HG02610 (cell line): Measurements from ENCODE around the gene TRAF2.
"Not testable (repeated sequence)": the region's sequence is repeated elsewhere in the genome, so short reads cannot be mapped to it uniquely, and the experiment has no call there.

Source experiments
- ATAC-seq: cut with Tn5 transposase; IDR thresholded peaks from one replicate; pipeline ENCODE4 v1.9.1; 2021; ENCODE audit warnings: mild to moderate bottlenecking, moderate library complexity; ENCODE audit not compliant: unreplicated experiment

Gene TRAF2

GRCh38 chr9:136876476-136876875 is 9.8 kb upstream of the TRAF2 start:
- ATAC-seq, result no peak

DNA sequence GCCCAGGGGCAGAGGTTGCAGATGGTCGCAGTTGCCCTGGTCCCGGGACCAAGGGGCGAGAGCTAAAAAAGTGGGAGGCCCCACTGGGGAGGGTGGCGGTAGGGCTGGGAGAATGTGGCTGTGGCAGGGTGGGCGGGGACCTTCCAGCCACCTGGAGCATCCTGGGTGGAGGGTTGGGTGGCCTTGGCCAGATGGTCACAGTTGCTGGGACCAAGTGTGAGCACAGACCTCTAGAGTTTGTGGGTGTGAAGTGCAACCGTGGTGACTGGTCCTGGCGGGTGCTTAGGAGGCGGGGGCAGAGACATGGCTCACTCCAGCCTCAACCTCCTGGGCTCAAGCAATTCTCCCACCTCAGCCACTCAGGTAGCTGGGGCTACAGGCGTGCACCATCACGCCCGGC is 5.7 kb upstream of the TRAF2 start:
- ATAC-seq, result no peak

DNA sequence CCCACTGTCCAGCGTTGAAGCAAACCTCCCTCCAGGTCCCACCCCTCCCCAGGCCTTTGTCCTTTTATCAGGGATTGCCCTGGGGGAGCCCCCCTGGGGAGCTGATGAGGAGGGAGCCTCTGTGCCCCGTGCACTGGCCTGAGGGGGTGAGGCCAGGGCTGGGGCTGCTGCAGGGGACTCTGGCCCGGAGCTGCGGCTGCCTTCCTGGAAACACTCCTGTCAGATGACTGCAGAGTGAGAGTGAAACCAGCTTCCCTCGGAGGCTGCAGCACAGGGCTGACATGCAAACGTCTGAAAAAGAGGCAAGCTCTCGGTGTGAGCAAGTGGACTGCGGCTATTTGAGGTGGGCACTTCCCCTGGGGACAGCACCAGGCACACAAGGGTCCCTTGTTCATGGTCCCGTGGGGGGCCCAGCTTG is 4.6 kb upstream of the TRAF2 start:
- ATAC-seq, result peak; percentile 36

- peak; percentile 31 for ATAC-seq
Observed at GRCh38 chr9:136882109-136882946, 4.0 kb upstream of the TRAF2 start.

GRCh38 chr9:136882947-136883283 is 3.4 kb upstream of the TRAF2 start:
- not testable (repeated sequence) for ATAC-seq

DNA sequence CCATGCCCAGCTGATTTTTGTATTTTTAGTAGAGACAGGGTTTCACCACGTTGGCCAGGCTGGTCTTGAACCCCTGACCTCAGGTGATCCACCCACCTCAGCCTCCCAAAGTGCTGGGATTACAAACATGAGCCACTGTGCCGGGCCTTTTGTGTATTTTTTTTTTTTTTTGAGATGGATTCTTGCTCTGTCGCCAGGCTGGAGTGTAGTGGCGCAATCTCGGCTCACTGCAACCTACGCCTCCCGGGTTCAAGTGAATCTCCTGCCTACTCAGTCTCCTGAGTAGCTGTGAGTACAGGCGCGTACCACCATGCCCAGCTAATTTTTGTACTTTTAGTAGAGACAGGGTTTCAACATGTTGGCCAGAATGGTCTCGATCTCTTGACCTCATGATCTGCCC is 2.6 kb upstream of the TRAF2 start:
- not testable (repeated sequence) for ATAC-seq

DNA sequence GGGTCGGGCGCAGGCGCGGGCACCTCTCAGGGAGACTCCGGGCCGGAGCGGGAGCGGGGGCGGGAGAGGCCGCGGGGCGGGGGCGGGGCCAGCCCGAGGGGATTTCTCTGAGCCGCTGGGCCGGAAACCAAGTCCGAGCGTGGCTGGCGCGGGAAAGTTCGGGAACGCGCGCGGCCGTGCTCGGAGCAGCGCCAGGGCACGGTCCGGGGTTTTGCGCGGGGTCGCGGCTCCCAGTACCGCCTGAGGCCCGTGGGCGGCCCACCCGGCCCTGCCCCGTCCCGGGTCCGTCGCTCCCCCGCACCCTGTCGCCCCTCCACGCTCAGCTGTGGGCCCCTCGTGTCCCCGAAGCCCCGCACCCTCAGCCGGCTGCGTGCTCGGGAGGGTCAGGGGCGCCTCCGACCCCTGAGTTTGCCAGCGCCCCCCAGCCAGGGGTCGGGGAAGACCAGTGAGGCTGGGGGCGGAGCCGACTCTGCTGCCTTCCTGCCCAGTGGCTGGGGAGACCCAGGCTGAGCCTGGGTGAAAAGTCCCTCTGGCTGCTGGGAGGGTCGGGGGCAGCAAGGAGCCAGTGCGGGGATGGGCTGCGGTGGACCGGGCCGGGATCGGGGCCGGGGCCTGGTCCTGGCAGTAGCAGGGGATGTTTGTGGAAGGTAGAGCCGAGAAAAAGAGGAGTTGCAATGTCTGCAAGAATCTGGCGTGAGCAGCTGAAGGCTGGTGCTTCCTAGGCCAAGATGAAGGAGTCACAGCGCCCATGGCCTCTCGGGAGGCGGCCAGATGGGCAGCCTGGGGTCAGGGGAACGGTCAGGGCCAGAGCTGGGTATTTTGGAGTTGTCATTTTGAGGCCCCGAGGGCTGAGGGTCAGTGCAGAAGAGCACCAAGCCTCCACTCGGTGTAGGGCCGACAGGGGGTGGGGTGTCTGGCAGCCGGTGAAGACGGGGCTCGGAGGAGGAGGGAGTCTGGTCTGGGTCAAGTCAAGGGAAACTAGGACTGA is 588 bp downstream of the TRAF2 start:
- ATAC-seq, result peak; percentile 17

DNA sequence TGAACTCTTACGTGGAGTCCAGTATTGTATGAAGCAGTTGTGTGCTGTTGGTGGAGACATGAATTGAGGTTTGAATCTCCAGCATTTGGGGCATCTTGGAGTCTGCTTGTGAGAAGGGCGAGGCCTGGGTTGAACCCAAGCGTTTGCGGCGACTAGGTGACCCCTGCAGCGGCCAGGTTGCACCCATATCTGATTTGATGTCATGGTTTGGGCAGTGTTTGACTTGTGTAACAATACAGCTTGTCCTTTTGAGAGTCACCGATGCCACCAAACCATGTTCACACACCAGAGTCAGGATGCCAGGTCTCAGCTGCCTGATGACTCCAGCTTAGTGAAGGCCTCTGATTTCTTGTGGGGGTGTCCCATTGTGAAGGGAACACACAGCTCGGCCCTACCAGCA is 2.1 kb downstream of the TRAF2 start:
- no peak for ATAC-seq

DNA sequence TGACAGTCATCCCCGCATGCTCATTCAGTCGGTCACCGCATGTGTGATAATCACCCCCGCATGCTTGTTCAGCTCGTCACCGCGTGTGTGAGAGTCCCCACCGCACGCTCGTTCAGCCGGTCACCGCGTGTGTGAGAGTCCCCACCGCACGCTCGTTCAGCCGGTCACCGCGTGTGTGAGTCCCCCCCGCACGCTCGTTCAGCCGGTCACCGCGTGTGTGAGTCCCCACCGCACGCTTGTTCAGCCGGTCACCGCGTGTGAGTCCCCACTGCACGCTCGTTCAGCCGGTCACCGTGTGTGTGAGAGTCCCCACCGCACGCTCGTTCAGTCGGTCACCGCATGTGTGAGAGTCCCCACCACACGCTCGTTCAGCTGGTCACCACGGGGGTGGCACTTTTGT is 3.5 kb downstream of the TRAF2 start:
- ATAC-seq, result no peak

GRCh38 chr9:136890661-136891060 is 4.3 kb downstream of the TRAF2 start:
- ATAC-seq, result no peak

DNA sequence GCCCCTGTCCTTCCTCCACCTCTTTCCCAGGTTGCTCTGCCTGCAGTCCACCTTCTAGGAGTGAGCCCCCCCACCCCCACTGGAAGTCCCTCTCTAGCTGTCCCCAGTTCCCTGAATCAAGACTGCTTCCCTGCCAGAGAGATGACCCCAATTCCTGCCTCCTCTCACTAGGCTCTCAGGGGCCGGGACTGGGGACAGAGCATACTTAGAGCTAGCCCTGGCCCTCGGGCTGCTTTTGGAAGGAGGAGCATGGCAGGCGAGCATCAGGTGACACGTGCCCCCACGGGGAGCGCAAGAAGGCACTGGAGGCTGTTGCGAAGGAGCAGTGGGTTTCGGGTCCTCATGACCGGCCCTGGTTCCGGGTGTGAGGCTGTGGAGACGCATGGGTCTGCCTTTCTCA is 9.7 kb downstream of the TRAF2 start:
- ATAC-seq, result no peak

DNA sequence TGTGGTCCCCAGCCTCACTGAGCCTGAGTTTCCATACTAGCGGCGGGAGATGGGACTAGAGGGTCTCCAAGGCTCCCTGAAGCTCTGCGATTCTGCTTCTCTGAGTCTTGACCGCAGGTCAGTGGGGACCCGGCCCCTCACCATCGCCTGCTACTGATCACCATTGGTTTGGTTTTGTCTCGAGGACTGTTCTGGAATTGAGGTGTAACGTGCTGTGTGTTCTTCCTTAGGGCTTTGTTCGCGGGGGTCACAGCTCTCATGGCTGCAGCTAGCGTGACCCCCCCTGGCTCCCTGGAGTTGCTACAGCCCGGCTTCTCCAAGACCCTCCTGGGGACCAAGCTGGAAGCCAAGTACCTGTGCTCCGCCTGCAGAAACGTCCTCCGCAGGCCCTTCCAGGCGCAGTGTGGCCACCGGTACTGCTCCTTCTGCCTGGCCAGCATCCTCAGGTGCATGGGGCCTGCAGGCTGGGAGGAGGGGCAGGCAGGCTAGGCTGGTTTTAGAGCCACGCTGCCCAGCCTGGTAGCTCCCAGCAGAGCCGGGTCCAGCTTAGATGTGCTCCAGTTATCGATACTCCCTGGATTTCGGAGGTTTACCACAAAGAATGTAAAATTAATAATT is 12.3 kb downstream of the TRAF2 start:
- no peak for ATAC-seq

- no peak for ATAC-seq
Observed at GRCh38 chr9:136899196-136899595, 12.9 kb downstream of the TRAF2 start.

- no peak for ATAC-seq
Observed at GRCh38 chr9:136900556-136900955, 14.2 kb downstream of the TRAF2 start.

DNA sequence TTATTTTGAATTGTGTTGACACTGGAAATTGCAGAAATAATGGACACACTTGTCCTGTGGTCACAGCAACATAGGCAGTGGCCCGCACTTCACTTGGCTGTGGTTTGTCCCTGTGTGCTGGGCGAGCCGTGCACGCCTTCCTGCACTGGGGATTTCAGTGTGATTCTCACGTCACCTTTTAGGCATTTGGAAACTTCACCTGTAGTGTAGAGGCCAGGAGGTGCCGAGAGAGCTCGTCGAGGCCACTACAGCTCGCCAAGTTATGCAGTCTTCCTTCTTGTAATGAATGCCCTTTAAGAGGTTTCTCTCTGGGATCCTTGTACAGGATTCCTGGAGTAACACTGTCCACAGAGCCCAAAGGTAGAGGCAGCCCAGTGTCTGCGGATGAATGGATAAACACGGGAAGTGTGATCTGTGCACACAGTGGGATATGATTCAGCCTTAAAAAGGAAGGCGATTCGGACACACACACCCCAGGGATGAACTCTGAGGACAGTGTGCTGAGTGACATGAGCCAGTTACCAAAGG is 14.7 kb downstream of the TRAF2 start:
- no peak for ATAC-seq

DNA sequence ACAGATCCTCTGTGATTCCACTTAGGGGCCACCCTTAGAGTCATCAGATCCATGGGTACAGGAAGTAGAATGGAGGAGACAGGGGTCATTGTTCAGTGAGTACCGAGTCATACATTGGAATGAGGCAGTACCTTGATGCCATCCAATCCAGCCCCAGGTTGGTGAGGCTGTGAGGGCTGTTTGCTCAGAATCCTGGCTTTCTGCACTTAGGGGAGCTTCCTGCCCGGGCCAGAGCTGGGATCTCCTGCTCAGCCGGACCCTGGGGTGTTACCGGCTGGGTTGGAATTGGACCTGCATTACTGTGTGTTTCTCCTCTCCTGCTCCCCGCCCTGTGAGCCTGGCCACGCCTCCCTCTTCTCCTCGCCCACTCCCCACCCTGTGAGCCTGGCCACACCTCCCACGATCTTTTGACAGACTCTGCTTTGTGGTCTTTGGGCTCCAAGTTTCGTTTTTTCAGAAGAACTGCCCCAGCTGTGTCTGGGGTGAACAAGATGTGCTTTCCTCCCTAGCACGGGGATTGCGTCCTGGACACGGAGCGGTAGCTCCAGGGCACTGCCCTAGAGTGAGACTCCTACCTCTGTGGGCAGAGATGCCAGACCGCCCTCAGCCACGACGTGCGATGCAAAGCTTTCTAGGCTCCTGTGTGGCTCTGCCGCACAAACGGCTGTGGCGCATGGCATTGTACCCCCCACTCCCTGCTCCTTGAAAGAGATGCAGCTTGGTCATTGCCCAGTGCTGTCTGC is 15.4 kb downstream of the TRAF2 start:
- peak; percentile 26 for ATAC-seq

GRCh38 chr9:136902259-136902821 is 16.0 kb downstream of the TRAF2 start:
- peak; percentile 61 for ATAC-seq

GRCh38 chr9:136903041-136903554 is 16.8 kb downstream of the TRAF2 start:
- ATAC-seq, result no peak

GRCh38 chr9:136906266-136906665 is 19.9 kb downstream of the TRAF2 start:
- no peak for ATAC-seq
